ENCODE data around the gene STAT4.

Gene STAT4

GRCh38 chr2:191043438-191043837, 107.4 kb downstream of the STAT4 start:
- DNase-seq (ENCODE audit: low read depth, low spot score): no peak

DNA sequence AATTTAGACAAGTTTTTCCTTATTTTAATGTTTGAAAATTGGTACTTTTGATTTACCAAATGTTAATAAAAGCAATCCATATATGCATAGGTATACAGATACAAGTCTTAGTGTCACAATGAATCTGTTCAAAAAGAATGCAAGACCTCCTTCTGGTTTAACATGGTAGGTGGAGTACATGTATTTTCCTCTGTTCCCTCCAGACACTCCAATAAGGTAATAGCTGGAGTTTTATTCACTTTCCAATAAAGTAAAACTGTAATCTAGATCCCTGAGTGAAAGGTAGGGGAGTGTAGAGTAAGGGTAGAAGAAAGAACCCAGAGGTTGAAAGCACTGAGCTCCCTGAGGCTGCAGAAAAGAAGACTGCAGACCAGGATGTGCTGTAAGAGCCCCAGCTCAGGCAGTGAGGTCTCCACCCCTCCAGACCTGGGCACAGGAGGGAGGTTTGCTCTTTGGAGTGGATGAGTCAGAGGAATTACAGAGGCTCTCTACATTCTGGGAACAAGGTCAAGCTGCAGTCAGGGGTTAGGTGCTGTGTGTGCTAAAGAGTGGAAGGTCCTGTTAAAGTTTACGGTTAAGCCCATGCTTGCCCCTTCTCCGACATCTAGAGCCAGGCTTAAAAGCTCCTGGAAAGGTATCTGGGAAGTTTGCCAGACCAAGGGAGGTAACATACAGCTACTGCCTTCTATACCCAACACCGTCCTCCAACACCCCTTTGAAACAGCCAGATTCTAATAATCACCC, 109.2 kb downstream of the STAT4 start:
- DNase-seq (ENCODE audit: low read depth, low spot score): no peak

DNA sequence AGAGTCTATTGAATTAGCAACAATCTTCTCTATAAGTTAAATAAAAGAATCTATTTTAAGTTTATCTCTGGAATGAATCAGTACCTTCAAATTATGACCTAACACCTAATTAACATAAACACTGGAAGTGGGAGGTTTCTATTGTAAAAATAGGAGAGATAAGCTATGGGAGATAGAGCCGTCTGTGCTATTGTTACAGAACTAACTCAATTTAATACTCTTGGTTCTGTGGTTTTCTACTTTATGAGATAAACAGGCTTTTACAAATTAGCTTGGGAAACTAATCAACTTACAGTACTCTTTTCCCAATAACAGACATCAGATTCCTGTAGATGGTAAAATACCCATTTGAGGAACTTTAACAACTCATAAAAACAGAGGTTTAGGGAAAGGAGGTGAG, 111.2 kb downstream of the STAT4 start:
- no peak for DNase-seq (ENCODE audit: low read depth, low spot score)

- no peak for DNase-seq (ENCODE audit: low read depth, low spot score)
These were observed 112.1 kb downstream of the STAT4 start for GRCh38 chr2:191038741-191039140.

DNA sequence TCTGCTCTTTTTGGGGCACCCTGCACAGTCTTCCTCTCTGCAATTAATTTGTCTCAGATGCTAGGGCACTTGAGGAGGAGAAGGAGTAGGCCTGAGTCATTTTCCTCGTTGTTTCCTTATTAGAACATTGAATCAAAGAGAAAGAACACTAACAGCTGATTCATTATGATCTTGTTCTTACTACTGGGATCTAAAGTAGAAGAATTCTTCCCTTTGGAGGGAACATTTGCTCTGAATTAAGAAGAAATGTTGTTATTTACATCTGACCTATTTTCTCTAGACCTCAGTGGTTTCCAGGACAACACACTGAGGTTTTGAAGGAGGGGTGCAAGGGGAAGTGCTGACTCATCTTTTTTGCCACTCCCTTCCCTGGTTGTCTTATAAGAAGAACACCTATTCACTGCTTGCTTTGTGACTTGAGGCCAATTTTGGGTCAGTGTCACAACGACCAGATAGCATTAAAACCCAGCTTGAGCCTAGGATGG, 112.5 kb downstream of the STAT4 start:
- no peak for DNase-seq (ENCODE audit: low read depth, low spot score)

- no peak for DNase-seq (ENCODE audit: low read depth, low spot score)
These were observed 113.4 kb downstream of the STAT4 start for GRCh38 chr2:191037351-191037750.

GRCh38 chr2:191036363-191036762, 114.4 kb downstream of the STAT4 start:
- no peak for DNase-seq (ENCODE audit: low read depth, low spot score)

GRCh38 chr2:191032588-191033429, 118.0 kb downstream of the STAT4 start:
- DNase-seq (ENCODE audit: low read depth, low spot score): no peak

- no peak for DNase-seq (ENCODE audit: low read depth, low spot score)
These were observed 119.5 kb downstream of the STAT4 start for GRCh38 chr2:191031256-191031655.

DNA sequence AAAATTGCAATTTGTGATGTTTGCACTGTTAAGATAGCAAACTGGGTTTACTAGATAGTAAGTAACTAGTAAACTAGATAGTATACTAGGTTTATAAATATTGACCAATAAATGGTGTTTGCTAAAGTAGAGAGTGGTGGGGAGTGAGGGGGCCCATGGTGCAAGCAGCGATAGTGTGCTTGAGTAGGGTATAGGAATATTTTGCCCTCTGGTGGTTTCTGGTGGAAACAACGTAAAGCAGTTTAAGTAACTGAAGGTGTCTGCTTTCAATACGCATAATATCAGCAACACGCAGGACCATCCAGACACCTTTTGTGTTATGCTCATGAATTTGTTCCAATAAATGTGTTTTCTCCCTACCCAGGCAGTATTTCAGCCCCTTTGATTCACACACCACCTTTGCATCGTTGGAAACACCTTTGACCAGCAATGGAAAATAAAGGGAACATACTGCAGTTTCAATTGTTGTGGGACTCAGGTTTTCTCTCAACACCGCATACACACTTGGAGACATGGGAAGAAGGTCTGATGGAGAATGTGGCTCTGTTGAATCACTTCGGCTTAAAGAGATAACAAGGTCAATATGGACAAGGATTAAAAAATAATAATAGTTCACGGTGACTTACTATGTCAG, 120.2 kb downstream of the STAT4 start:
- no peak for DNase-seq (ENCODE audit: low read depth, low spot score)

DNA sequence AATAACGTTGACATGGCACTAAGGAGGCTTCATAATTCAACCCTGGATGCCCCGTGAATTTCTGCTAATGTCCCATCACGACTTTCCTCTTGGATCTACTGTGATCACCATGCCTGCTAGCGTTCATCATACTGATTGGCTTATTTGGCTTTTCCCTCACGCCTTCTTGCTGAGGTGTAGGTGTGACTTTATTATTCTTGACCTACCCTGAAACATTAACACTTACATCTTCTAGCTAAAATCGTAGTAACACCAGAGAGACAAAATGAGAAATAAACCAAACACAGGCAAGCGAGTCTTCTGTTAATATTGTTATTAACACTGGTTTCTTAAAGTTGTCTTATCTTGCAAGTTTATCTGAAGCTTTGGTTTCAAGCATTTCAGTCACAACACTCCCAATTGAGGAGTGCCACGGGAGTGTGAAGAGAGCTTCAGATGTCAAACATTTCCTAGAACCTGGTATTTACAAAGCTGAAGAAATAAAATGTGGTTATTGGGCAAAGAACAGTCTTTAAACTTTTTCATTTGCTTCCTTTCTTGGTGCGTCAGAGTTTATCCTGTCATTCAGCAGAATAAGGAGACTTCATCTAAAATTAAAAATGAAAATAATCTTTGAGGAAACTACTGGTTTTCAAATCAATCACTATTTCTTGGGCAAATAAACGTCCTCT, 121.4 kb downstream of the STAT4 start:
- no peak for DNase-seq (ENCODE audit: low read depth, low spot score)

GRCh38 chr2:191026377-191026776, 124.4 kb downstream of the STAT4 start:
- DNase-seq (ENCODE audit: low read depth, low spot score): no peak

GRCh38 chr2:191025135-191025534, 125.7 kb downstream of the STAT4 start:
- no peak for DNase-seq (ENCODE audit: low read depth, low spot score)

DNA sequence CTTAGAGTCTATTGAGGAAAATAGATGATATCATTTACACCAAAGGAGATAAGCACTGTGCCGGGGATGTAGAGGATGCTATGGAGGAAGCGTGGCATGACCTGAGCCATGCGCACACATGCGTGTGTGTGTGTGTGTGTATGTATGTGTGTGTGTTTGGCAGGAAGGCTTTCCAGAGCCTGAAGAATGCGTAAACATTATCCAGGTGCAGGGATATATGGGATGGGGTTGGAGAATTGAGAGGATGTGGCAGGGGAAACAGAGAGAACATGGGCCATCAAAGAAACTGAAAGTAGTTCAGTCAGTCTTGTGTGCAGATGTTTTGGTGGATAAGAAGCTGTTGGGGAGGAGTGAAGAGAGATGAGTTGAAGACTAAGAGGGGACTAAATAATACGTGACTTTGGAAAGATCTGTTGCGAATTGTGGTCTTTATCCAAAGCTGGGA, 127.5 kb downstream of the STAT4 start:
- no peak for DNase-seq (ENCODE audit: low read depth, low spot score)

DNA sequence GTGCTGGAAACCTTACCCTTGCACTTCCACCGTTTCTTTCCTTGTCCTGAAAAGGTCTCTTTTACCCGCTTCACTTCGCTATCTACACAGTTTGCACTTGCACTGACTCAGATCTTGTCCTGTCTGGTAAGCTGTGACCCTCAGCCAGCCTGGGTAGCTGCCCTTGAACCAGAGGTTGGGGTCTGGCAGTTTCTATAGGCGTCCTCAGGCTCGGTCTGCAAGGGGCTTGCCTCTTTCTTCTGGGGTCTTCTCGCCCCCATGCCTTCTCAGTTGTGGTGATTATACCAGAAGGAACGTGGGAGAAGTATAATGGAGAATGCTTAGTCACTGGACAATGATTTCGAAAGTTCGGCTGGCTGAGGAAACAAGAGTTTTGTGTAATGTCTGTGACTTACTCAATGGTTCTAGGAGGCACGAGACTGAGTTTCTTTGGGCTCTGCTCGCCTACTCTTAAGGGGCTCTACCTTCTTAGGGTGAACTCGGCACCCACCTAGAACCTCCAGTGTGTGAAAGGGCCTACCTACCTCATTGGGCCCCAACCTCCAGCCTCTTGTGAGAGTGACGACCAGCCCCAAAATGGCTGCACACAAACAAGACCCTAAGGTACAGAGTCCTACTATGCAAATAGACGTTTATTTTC, 129.9 kb downstream of the STAT4 start:
- peak; percentile 24 for DNase-seq (ENCODE audit: low read depth, low spot score)

GRCh38 chr2:191020221-191020741, 130.5 kb downstream of the STAT4 start:
- DNase-seq (ENCODE audit: low read depth, low spot score): peak; percentile 92

DNA sequence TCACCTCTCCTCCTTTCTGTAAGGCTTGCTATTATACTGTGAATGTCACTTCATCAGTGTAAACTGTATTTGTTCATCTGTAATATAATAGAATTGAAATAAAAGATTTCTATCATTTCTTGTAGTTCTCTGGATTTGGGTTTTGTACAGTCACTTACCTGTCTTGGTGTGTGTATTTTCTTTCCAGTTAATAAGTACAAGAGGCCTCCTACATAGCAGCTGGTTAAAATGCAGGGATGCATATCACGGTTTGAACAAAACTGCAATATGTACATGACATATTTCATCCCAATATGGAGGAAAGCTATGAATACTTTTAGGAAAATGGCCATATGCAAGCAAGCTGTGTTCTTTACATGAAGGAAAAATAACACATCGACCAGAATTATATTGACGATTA, 131.4 kb downstream of the STAT4 start:
- no peak for DNase-seq (ENCODE audit: low read depth, low spot score)

DNA sequence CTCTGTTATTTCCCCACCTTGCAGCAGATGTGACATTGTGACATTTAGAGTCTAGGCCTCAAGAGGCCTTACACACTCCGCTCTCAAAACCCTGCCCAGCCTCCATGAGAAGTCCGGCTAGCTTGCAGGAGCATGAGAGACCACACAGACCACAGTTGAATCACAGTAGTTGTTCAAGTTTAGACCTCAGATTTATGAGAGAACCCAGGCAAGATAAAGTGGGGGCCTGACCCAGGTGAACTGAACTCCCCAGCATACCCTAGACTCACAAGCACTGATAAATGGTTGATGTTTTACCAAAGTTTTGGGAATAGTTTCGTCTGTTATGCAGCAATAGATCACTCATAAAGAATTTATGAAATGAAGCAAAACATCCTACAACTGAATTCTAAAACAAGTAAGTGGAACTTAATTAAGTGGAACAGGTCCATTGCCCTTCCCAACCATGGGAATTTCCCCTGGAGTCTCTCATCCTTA, 132.1 kb downstream of the STAT4 start:
- DNase-seq (ENCODE audit: low read depth, low spot score): no peak

DNA sequence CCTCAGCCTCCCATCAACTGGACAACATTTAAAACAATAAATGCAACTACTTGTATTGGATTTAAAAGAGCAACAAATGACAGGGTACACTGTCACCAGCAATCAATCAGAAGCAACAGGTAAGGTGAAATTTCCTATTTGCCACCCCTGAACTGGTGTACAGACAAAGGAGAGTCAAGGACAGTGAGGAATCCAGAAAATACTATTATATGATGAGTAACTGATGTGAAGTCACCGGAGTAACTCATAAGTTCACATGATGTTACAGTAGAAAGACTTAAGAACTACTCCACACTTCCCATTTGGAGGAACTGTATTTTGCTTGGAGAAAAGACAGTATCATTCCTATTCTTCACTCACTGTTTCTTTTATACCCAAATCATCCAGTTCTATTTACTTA, 132.7 kb downstream of the STAT4 start:
- DNase-seq (ENCODE audit: low read depth, low spot score): no peak

DNA sequence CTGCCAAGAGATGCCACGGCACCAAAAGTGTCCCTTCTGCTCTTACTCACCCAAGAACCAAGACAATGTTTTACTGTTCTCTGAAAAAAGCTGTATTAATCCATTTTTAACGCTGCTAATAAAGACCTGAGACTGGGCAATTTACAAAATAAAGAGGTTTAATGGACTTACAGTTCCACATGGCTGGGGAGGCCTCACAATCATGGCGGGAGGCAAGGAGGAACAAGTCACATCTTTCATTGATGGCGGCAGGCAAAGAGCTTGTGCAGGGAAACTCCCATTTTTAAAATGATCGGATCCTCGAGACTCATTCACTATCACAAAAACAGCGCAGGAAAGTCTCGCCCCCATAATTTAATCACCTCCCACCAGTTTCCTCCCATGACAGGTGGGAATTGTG, 135.0 kb downstream of the STAT4 start:
- DNase-seq (ENCODE audit: low read depth, low spot score): no peak

GRCh38 chr2:191015239-191015638, 135.6 kb downstream of the STAT4 start:
- no peak for DNase-seq (ENCODE audit: low read depth, low spot score)
